NCI-H128 (cell line): ENCODE measurements around the gene WIPI1.
"Not testable (repeated sequence)": the region's sequence is repeated elsewhere in the genome, so short reads cannot be mapped to it uniquely, and the experiment has no call there.

Source experiments
- DNase-seq: peaks from one replicate; lab custom pipeline; 2025; ENCODE audit not compliant: unreplicated experiment; lab: John Stamatoyannopoulos, UW

WIPI1 gene

GRCh38 chr17:68385490-68386215 lies 71.6 kb downstream of the WIPI1 start:
- DNase-seq: no peak

GRCh38 chr17:68384941-68385340 lies 72.4 kb downstream of the WIPI1 start:
- no peak for DNase-seq

GRCh38 chr17:68384471-68384870 lies 72.8 kb downstream of the WIPI1 start:
- DNase-seq: no peak

- no peak for DNase-seq
These were observed 73.6 kb downstream of the WIPI1 start for GRCh38 chr17:68383443-68384321.

GRCh38 chr17:68383120-68383442 lies 74.2 kb downstream of the WIPI1 start:
- no peak for DNase-seq

- DNase-seq: no peak
These were observed 74.7 kb downstream of the WIPI1 start for GRCh38 chr17:68382582-68383085.

- no peak for DNase-seq
These were observed 76.0 kb downstream of the WIPI1 start for GRCh38 chr17:68381076-68381900.

- no peak for DNase-seq
These were observed 77.3 kb downstream of the WIPI1 start for GRCh38 chr17:68379692-68380677.

GRCh38 chr17:68379177-68379510 lies 78.2 kb downstream of the WIPI1 start:
- no peak for DNase-seq

- no peak for DNase-seq
These were observed 78.8 kb downstream of the WIPI1 start for GRCh38 chr17:68378268-68379176.

GRCh38 chr17:68377771-68378267 lies 79.5 kb downstream of the WIPI1 start:
- no peak for DNase-seq

GRCh38 chr17:68376178-68376577 lies 81.1 kb downstream of the WIPI1 start:
- not testable (repeated sequence) for DNase-seq

- no peak for DNase-seq
These were observed 81.7 kb downstream of the WIPI1 start for GRCh38 chr17:68375566-68375965.
